GM18873 (cell line): ENCODE results near the gene ACAP3.

Experiments
- ATAC-seq: cut with Tn5 transposase; IDR thresholded peaks from one replicate; pipeline ENCODE4 v1.9.1; 2021; ENCODE audit warnings: mild to moderate bottlenecking, moderate library complexity, moderate number of reproducible peaks; ENCODE audit not compliant: unreplicated experiment, low FRiP score

Gene ACAP3

DNA sequence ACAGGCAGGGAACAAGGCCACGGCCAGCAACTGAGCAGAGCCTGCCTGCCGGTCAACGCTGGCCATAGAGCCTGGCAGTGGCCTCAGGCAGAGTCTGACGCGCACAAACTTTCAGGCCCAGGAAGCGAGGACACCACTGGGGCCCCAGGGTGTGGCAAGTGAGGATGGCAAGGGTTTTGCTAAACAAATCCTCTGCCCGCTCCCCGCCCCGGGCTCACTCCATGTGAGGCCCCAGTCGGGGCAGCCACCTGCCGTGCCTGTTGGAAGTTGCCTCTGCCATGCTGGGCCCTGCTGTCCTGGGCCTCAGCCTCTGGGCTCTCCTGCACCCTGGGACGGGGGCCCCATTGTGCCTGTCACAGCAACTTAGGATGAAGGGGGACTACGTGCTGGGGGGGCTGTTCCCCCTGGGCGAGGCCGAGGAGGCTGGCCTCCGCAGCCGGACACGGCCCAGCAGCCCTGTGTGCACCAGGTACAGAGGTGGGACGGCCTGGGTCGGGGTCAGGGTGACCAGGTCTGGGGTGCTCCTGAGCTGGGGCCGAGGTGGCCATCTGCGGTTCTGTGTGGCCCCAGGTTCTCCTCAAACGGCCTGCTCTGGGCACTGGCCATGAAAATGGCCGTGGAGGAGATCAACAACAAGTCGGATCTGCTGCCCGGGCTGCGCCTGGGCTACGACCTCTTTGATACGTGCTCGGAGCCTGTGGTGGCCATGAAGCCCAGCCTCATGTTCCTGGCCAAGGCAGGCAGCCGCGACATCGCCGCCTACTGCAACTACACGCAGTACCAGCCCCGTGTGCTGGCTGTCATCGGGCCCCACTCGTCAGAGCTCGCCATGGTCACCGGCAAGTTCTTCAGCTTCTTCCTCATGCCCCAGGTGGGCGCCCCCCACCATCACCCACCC lies 23.6 kb upstream of the ACAP3 start, which contains the start of gene TAS1R3:
Gene TAS1R3 (plus strand): TSS at position 213 of the 898 bp plus-strand sequence. CDS start 66 bp downstream, at position 279.
- no peak for ATAC-seq

DNA sequence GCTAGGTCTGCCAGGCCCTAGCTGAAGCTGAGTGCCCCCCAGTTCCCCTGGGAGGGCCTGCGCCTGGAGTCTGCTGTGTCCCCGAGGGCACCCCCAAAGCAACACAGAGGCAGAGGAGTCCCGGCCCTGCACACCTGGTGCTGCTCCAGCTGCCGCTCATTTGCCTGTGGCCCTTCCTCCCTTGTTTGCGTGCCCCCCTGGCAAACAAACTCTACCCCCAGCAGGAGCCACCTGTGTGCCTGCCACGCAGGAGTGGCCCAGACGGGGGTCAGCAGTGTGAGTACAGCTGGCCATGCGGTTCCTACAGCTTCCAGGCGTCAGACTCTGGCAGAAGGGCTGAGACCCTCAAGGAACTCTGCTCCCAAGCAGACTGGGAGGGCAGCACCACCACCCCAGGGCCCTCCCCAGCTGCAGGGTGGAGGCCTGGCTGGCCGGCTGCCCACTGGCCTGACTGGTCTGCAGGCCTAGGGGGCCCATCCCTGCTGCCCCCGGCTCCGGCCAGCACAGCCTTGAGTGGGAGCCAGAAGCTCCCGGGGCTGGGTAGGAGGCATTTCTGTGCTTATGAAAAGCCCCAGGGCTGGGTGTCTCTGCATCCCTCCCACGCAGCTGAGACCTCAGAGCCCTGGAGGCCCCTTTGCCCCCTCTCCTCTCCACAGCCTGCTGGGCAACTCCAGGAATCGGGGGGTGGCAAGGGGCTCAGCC lies 22.8 kb upstream of the ACAP3 start:
- ATAC-seq = no peak

DNA sequence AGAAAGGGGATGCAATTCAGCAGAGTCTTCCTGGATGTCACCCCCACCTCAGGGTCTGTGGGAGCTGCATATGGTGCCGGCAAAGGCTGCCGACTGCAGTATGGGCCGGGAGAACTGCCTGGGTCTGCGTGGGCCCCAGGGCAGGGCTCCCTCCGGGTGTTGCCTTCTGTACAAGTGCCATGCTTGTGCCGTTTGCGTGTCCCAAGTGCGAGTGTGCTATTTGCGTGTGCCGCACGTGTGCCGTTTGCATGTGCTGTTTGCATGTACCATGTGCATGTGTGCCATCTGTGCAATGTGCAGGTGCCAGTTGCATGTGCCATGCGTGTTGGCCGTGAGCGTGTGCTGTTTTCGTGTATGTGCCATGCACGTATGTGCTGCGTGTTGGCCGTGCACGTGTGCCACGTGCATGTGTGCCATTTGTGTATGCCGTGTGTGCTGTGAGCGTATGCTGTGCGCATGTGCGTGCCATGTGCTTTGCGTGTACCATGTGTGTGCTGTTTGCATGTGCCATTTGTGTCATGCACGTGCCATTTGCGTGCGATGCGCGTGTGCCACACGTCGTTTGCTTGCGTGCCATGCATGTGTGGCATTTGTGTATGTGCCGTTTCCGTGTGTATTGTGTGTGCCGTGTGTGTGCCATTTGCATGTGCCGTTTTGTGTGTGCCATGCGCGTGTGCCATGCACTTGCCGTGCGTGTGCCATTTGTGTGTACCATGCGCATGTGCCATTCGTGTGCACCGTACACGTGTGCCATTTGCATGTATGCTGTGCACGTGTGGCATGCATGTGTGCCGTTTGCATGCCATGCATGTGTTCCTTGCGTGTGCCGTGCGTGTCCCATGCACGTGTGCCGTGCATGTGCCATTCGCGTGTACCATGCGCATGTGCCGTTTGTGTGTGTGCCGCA lies 21.8 kb upstream of the ACAP3 start:
- no peak for ATAC-seq

DNA sequence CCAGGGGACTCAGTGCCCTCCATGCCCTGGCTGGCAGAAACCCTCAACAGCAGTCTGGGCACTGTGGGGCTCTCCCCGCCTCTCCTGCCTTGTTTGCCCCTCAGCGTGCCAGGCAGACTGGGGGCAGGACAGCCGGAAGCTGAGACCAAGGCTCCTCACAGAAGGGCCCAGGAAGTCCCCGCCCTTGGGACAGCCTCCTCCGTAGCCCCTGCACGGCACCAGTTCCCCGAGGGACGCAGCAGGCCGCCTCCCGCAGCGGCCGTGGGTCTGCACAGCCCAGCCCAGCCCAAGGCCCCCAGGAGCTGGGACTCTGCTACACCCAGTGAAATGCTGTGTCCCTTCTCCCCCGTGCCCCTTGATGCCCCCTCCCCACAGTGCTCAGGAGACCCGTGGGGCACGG lies 20.5 kb upstream of the ACAP3 start:
- ATAC-seq = no peak

DNA sequence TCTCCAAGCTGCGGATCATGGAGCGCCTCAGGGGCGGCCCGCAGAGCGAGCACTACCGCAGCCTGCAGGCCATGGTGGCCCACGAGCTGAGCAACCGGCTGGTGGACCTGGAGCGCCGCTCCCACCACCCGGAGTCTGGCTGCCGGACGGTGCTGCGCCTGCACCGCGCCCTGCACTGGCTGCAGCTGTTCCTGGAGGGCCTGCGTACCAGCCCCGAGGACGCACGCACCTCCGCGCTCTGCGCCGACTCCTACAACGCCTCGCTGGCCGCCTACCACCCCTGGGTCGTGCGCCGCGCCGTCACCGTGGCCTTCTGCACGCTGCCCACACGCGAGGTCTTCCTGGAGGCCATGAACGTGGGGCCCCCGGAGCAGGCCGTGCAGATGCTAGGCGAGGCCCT lies 19.6 kb upstream of the ACAP3 start:
- no peak for ATAC-seq

DNA sequence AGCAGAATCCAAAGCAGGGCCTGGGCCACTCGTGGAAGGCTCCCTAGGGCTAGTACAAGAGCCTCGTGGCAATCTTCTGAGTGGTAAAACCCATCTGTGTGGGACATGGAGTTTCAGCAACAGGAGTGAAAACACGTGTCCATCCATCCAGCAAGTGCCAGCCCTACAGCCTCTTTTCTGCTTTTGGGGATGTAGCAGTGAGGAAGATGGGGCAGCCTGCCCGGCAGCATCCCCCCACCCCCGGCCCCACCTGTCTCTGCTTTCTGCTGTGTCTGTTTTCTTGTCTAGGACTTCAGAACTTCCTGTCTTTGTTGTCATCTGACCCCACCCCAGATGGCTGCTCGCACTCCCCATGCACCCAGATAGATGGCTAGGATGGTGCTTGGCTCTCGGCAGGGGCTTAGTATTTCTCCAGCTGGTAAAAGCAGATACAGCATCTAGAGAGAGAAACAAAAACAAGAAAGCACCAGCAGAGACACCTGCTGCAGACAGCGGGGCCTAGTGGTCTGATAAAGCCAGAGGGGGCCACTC lies 18.4 kb upstream of the ACAP3 start:
- no peak for ATAC-seq

DNA sequence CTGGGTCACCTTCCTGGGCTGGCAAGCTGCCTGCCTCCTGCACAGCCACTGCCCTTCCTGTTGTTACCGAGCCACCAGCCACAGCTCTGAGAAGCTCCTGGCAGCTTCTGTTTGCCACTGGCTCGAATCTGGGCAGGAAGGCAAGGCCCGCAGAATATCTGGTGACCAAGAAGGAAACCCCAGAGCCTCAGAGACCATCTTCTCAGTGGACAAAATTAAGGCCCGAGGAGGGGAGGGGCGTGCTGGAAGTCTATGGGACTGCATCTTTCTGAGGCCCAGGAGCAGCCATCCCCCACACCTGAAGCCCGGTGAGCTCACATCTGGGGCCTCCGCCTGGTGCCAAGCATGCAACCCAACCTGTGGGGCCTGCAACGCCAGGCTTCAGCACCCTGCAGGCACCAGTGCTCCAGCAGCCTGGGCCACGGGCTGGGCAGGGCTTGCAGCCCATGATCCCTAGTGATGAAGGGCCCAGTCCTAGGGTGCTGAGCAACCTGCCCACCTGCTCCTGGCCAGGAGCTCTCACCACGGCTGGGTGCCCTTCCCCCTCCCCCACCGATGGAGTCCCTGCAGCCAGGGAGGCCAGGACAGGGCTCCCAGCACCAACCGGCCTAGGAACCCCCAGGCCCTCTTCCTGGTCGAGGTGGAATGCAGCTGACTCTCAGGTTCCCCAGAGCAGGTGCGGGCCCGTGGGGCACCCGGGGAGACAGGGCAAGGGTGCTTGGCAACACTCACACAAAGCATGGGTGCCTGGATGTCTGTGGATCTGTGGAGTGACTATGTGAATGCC lies 17.8 kb upstream of the ACAP3 start:
- ATAC-seq = no peak

DNA sequence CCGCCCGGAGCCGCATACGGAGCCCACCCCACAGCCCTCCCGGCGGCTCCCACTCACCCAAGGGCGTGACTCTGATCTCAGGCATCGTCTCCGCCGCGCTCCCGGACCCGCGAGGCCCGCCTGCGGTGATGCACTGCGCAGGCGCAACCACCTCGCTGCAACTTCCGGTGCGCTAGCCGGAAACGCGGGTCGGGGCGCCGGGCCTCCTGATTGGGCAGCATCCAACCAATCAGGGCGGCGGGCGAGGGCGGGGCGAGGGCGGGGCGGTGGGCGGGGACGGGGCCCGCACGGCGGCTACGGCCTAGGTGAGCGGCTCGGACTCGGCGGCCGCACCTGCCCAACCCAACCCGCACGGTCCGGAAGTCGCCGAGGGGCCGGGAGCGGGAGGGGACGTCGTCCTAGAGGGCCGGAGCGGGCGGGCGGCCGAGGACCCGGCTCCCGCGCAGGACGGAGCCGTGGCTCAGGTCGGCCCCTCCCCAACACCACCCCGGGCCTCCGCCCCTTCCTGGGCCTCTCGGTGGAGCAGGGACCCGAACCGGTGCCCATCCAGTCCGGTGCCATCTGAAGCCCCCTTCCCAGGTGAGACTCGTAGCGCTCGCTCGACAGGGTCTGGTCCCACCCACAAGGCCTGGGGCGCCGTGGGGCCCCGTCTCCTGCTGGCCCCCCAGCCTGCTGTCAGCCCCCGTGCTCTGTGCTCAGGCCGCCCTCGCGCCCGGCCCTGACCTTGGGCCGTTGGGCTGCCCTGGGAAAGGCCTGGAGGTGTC lies 17.0 kb upstream of the ACAP3 start, which contains the start of the genes CPTP and INTS11:
Gene CPTP (plus strand): TSS at position 279 of the 764 bp plus-strand sequence. CDS start 2,109 bp downstream, outside the sequence.
Gene INTS11 (minus strand): TSS at position 137 of the 764 bp plus-strand sequence. CDS start 52 bp downstream, at position 85.
- peak; percentile 66 for ATAC-seq

DNA sequence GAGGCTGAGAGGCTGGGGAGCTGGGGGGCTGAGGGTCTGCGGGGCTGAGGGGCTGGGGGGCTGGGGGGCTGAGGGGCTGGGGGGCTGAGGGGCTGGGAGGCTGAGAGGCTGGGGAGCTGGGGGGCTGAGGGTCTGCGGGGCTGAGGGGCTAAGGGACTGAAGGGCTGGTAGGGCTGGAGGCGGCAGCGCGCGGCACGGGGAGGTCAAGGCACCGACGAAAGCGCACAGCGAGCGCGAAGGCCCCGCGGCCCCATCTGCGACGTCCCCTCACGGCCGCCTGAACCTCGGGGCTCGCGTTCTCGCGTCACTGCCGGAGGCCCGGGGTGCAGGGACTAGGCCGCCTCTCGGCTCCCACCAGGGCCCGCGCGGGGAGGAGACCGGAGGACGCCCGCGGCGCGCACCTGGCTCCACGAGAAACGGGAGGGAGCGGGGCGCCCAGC lies 16.4 kb upstream of the ACAP3 start:
- peak; percentile 21 for ATAC-seq

DNA sequence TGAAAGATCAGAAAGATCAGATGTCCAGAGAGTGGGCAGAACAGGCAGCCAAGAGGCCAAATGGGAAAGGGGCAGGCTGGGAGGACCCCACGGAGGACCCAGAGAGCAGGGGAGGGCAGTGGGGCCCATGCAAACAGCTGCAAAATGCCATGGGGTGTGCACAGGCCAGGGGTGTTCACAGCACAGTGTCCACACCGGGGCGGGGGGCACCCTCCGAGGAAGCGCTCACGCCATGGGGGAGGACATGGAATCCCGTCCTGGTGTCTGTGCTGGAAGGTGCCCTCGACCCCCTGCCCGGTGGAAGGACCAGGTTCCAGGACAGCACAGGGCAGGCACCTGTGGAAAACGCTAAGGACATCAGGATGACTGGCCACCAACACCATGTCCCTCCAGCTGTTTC lies 15.2 kb upstream of the ACAP3 start:
- ATAC-seq = no peak

DNA sequence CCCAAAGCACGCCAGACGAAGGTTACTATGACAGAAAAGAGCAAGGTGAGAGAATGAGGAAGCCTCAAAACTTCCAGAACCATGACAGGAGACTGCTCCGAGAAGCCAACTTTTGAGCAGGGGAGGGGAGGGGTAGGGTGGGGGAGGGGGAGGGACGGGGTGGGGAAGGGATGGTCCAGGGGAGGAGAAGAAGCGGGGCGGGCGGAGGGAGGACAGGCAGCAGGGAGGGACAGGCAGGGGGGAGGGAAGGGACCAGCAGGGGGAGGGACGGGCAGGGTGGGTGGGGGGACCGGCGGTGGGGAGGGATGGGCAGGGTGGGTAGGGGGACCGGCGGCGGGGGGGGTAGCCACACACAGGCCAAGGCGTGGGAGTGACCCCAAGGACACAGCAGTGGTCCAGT lies 14.7 kb upstream of the ACAP3 start:
- ATAC-seq = no peak

DNA sequence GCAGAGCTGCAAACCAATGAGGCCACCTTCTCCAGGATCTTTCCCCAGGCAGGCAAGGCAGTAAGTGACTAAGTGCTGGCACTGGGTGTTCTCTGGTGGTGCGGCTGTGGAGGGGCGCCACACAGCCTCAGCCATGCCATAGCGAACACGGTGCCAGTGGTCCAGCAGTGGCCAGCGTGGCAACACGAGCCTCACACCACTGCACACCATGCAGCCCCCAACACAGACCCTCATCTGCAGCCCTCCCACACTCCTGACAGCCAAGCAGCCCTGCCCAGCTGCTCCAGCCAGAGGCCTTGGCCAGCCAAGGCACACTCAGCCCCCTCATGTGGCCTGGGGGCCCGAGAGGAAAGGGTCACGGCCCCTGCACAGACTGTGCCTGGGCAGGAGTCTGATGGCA lies 13.7 kb upstream of the ACAP3 start:
- ATAC-seq = no peak

DNA sequence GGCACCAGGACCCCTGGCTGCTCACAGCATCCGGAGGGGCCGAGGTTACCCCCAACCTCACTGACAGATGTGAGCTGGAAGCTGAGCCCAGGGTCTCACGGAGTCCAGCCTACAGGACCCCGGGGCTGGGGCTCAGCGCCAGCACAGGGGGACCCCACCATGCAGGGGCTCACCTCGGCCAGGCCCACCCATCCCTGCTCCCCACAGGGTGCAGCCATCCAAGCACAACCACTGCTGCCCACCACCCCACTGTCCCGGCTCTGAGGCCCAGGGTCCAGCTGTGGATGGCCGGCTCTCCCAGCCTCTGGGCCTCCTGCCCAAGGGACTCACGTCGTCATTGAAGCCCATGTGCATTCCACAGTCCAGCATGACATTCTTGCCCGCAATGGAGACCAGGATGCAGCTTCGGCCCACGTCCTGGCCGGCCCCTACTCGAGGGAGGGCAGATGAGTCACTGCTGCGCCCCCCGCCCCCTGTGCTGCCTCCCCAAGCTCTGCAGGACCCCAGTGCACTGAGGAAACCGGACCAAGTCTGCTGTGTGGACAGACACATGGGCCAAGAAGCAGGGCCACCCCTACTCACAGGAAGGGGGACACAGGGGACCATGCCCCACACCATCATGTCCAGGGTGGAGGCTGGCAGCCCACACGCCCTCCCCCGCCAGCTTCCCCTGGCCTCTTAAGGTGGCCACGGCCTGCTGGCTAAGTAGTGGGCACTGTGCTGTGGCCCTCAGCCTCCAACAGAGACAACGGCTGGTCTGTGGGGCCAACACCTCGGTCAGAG lies 13.1 kb upstream of the ACAP3 start:
- ATAC-seq = no peak

DNA sequence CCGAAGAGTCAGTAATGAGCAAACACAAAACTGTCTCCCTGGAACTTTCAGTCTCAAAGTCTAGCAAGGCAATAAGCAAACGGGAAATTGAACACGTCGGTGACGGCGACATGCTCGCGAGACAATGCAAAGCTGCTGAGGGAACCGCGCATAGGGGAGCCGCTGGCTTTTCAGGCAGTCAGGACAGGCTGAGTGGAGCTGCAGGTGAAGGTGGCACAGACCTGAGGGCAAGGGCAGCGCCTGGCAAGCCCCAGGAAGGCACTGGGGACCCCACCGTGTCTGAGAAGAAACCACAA lies 11.9 kb upstream of the ACAP3 start:
- no peak for ATAC-seq

DNA sequence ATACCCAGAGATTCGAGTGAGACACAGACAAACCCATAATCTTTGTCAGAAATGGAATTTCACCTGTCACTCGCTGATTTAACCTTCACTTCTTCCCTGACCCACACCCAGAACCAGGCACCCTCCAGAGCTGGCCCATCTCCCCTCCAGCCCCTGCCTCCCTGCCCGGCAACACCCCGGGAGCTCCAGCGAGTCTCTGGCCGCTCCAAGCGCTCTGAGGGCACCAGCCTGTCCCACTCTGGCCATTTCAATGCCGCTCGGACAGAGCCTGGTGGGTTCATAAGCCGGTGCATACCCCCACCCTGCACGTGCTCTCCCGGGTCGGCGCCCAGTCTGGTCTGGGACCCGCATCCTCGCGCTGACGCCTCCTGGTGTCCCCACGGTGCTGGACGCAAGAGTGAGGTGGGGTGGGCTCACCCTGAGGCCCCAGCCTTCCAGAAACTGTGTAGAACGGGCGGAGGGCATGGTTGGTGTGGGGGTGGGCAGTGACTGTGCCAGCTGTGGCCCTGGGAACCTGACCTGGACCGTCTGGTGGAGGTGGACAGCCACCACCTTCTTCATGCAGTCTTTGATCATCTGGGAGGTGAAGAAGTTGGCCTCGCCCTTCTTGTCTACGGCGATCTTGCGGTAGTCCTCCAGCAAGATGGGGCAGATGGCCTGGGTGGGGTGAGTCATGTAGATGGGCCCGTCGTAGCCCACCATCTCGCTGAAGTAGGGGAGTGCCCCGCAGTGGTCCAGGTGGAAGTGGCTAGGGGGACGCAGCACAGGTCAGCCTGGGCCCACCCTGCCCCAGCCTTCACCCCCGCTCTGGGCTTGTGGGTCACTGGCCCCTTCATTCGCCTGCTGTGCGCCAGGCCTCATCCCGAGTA lies 11.3 kb upstream of the ACAP3 start:
- ATAC-seq = no peak

DNA sequence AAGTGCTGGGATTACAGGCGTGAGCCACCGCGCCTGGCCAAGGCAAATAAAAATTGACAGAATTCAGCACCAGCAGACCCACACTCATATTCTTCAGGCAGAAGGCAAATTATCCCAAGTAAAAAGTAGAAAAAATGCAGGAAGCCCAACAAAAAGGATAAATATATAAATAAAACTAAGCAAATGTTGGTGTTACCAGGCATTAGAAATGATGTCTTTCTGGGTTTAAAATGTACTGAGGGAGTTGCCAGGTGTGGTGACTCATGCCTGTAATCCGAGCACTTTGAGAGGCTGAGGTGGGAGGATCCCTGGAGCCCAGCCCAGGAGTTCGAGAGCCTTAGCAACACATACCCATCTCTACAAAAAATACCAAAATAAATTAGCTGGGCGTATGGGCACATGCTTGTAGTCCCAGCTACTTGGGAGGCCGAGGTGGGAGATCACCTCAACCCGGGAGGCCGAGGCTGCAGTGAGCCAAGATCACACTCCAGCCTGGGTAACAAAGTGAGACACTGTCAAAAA lies 10.5 kb upstream of the ACAP3 start:
- no peak for ATAC-seq

DNA sequence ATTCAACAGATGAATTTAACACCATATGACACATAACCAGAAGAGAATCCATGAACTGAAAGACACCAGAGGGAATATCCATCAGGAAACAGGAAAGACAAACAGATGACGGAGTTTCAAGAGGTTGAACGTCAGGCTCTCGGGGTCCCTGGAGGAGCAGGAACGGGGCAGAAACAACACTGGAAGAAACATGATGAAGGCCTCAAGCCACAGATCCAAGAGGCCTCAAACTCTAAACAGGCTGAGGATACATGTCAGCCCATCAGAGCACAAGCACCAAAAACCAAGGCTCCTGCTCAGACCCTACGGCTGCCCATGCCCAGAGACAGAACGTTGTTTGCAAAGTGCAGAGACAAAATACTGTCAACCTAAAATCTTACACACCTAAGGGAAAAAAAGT lies 9.7 kb upstream of the ACAP3 start:
- ATAC-seq = no peak
